Measurements from ENCODE around the gene RSU1.

Gene RSU1

DNA sequence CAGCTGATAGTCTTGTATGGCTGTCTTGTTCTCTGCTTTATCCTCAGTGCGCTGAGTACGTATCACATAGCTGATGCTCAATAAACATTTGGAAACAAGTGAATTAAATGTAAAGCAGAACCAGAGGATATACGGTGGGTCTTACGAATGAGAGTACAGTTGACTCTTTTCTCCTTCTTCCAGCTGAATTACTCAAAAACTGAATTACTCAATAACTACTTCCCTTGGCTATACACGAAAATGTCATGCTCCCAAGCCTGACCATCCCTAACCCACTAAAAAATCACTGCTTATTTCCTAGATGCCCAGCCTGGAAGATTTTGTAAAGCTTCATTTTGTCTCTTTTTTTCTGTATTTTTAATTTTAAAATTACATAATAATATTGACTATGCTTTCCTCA, 3.2 kb upstream of the RSU1 start:
- no peak for DNase-seq

DNA sequence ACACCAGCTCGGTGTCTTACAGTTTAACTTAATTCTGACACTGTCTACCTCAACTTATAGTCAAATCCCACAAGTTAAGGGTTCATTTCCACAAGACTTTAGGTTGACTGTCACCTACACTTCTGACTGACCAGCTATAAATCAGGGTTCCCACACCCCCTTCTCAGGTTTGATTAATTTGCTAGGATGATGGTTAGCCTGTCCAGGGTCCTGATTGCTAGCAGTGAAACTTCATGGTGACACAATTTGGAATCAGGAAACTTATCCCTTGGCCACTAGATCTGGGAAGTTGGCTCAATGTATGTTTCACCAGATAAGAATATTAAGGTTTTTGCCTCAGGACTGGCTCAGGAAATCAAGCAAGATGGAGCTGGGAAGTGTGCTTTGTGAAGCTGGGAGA, 2.8 kb upstream of the RSU1 start:
- DNase-seq: no peak

DNA sequence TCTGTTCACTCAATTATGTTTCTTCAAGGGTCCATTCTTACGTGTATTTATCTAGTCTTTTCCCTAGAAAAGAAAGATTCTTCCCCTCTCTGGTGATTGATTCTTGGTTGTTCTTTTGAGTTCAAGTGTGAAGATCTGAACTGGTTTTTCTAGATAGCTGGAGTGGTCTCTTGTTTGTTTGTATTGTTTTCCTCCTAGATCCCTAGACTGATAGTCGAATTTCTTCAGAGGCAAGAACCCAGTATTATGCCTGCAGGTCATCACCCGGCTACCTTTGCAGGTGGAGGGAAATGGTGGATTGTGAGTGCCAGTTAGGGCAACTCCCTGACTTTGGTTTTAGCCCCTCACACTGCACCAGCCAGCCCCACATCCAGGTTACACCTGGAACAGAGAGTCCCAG, 2.2 kb upstream of the RSU1 start:
- no peak for DNase-seq

DNA sequence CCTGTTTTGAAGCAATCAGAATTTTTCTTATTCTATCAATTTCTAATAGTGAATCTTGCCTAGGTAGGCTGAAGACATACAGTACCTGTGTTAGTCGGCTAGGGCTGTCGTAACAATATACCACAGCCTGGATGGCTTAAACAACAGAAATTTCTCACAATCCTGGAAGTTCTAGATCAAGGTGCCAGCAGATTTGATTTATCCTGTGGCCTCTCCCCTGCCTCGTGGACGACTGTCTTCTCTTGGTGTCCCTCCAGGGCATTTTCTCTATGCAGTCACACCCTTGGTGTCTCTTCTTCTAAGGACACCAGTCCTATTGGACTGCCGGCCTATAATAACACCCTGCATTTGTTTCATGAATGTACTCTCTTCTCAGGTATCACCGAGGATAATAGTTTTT, 1.8 kb upstream of the RSU1 start:
- DNase-seq: no peak

DNA sequence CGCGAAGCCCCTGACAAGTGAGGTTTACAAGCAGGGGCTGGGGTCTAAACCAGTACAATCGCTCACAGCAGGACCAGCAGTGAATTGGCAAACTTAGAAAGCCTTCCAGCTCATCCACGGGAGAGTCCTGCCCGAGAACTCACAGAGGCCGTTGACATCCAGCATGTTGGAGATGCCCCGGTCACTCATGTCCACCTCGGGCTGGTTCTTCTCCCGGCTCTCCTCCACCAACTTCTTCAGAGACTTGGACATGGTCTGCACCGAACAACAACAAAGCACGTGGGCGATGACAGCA, 447 bp downstream of the RSU1 start:
- DNase-seq: peak; percentile 3

DNA sequence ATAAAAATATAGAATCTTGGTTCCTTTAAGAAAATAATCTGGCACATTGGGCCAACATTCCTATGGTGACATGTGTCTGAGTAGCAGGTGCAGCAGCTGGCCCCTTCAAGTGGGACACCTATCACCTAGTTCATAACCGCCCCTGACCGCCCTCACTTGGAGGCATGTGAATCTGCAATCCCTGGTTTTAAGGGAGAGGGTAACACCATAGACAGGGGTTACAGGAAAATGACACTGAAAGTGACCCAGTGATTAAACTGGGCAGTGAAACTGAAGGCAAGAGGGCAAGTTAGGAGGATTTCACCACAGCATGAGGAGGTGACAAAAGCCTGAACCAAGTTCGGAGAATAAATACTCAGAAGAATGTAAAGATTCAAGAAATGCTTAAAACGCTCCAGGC, 1.1 kb downstream of the RSU1 start:
- no peak for DNase-seq

DNA sequence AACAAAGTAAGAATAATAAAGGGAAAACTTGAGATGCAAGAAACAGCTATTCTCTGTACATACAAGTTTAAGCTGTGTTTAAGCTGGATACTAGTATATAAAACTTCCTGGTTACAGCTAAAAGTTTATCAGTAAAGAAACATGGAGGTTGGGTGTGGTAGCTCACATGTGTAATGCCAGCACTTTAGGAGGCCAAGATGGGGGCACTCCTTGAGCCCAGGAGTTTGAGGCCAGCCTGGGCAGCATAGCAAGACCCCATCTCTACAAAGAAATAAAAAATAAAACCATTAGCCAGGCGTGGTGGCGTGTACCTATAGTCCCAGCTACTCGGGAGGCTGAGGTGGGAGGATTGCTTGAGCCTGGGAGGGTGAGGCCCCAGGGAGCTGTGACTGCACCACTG, 3.2 kb downstream of the RSU1 start:
- no peak for DNase-seq

DNA sequence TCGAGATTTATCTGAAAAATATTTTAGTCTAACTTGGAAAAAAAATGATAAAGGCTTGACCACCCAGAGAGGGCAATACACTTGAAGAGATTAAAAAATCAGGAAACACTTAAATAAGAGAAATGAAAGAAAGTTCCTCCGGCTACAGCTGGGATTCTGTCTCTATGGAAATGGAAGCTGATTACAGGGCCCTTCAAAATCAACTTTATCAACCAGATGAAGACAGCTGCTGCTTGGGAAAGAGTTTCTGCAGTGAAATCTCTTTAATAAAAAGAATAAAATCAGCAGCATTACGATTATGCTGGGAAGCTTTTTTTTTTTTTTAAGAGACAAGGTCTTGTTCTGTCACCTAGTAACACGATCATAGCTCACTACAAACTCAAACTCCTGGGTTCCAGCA, 4.5 kb downstream of the RSU1 start:
- DNase-seq: no peak

DNA sequence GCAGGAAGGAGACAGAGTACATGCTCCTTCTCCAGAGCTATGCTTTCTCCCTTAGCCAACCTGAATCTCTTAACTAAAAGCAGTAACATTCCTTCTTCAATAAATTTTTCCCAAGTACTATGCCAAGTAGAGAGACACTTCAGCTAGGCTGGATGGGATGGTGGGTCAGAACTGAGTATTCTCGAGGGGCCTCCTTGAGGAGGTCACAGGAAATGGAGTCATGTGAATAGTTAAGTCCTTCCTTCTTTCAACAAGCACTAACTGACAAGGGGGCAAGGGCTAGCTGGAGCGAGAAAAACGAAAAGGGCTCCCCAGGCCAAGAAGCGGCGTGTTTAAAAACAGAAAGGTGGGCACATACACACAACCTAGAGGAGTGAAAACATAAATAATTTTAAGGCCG, 5.5 kb downstream of the RSU1 start:
- DNase-seq: no peak

DNA sequence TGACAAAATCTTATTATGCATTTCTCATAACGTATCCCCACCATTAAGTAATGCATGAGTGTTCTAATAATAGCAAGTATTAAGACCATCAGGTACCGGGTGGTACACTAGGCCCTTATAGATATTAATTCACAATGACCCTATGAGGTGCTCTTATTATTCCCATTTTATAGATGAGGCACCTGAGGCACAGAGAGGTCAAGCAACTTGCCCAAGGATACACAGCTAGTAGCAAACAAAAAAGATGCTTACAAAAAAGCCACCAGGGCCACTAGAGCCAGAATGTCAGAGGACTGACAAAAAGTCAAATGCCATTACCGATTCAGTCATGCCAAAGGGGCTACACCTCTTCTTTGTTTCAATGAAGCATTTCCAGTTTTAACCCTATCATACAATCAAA, 5.9 kb downstream of the RSU1 start:
- DNase-seq: no peak

DNA sequence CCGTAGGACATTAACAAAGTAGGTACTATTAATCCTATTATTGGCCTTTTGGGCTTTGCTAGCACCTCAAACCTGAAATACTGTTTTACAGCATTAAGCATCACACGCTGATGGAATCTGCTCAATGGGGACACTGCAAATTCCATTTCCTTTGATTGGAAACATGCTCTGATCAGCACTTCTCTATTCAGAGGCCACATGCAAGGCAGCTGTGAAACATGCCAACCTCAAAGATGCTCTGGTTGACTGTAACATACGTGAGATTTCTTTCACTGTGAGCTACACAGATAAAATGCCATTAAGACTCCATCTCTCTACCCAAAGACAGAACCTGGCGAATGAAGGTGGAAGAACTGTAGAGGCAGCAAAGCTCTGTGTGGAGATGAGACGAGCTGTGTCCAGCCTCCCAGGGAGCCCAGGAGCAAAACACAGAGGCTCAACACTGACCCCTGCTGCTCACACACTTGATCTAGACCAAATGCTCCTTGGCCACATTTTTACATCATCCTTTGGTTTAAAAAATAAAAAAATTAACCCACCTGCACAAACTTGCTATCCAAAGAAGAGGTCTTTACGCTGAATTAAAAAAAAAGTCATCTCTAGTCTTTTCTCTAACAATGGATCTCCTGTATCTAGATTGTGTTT, 8.0 kb downstream of the RSU1 start:
- peak; percentile 25 for DNase-seq

DNA sequence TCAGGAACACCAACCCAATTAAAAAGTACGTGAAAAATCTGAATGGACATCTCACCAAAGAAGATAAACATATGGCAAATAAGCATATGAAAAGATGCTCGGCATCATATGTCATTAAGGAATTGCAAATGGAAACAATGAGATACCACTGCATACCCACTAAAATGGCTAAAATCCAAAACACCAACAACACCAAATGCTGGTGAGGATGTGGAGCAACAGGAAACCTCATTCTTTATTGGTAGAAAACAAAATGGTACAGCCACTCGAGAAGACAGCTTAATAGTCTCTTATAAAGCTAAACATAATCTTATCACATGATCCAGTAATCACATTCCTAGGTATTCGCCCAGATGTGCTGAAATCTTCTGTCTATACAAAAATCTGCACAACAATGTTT, 13.1 kb downstream of the RSU1 start:
- no peak for DNase-seq

DNA sequence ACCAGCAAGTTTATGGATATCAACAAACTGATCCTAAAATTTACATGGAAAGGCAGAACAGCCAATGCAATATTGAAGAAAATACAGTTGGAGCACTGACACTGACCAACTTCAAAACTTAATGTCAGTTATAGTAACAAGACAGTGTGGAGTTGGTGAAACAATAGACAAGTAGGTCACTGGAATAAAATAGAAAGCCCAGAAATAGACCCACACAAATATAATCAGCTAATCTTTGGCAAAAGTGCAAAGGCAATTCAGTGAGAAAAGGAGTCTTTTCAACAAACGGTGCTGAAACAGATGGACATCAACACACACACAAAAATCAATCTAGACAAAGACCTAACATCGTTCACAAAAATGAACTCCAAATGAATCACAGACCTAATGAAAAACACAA, 13.8 kb downstream of the RSU1 start:
- no peak for DNase-seq

DNA sequence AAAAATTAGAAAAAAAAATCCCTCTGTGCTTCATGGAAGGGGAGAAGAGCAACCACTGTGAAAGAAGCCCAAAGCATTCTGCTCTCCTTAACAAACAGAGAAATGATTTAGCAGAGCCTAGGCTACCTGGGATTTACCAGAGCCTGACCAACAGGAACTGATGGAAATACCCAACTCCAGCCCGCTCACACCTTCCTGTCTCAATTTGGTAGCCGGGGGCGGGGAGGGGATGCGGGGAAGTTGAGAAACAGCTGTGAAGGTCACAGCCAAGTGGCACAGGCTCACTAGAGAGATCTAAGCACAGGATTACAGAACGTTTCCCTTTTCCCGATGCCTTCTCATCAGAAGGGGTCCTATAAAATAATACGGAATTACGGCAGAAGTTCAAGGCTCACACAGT, 17.6 kb downstream of the RSU1 start:
- no peak for DNase-seq

DNA sequence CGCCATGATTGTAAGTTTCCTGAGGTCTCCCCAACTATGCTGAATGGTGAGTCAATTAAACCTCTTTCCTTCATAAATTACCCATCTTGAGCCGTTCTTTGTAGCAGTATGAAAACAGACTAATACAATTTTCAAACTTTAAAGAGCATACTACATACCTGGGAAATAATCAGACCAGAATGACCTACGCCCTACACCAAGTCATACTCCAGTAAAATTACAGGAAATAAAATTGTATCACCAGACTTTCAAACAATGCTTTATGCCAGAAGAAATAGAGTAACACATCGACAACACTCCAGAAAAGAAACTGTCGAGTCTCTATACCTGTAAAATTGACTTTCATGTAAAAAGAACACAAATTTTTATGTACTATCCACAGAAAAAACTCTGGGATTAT, 18.7 kb downstream of the RSU1 start:
- DNase-seq: no peak

DNA sequence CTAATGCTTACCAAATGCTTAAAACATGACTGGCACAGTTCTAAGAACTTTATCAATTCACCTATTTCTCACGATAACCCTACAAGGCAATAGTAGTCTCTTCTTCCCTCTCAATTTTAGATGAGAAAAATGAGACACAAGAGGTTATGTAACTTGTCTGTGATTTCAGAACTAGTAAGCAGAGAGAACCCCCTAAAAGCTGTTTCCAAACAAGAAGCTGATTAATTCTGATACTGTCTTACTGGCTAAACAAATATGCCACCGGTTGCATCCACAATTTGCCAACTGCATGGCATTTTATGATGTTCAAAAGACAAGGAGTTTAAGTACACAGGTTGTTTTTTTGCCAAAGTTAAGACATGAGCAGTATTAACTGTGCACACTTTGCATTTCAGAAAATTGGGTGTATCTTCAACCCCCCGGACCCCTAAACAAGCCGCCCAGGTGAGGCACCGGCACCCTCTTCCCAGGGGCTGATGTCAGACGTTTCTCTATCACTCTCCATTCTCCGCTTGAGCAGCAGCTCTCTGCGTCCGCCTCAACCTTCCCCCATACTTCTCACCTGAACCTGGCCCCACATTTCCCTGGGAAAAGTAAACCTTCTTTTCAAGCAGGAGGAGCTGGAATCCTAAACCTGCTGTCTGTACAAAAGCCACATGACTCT, 21.7 kb downstream of the RSU1 start:
- no peak for DNase-seq

DNA sequence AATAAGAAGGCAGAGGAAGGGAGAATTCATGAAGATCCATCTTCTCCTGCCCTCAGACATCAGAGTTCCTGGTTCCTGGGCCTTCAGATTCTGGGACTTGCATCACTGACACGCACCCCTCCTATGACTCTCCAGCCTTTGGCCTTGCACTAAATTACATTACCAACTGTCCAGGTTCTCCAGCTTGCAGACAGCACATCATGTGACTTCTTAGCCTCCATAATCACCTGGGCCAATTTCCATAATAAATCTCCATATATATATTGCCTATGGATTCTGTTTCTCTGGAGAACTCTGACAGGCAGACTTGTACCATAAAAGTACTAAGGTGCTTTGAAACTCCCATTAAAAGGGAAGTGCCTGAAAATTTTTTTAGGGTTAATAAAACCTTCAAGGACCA, 23.2 kb downstream of the RSU1 start:
- no peak for DNase-seq

DNA sequence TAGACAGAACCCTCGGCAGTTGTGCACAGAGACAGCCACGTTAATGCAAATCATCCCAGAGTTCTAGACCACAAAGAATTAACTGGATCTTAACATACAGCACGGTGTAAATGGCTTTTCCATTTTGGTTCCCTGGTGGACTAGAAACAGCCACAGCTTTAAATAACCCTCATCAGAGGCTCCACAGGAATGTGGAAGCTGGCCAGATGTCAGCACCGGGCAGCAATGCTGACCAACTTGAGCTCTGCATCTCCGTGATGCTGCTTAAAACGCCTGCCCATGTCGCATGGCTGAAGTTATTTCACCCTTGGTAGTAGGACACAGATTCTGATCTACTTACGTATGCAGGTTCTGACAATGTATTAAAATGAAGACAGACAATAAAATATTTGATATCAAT, 24.5 kb downstream of the RSU1 start:
- no peak for DNase-seq

DNA sequence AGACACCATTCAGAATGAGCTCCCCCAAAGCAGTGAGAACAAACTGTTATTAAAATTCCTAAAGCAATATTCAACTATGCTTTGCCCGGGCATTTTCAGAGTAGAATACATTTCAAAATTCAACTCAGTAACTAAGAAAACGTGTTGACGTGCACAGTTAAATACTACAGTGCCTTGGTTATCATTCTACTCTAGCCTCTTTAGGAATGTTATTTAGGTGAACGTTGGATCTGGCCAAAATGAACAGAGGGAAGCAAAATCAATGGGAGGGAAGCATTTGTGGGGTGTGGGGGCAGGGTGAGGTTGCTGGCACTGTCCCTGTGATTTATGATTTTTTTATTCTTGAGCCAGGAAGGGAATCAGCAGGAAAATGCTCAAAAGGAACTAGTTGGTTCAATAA, 27.5 kb downstream of the RSU1 start:
- DNase-seq: no peak

DNA sequence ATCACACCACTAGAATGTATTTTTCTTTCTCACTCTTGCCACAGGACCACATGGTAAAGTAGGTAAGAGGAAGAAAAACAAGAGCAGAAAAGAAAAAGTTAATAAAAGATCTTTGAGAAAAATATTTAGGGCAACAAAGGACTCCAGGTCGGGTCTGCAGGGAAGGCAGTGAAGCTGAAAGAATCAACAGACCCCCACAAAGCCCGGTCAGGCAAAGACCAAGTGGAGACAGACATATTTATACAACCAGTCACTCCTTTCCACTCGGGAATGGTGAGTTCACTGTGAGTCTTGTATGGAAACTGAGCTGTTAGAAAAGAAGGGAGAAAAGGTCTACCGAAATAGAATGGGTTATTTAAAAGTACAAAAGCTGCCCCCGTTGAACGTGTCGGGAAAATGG, 28.0 kb downstream of the RSU1 start:
- no peak for DNase-seq

DNA sequence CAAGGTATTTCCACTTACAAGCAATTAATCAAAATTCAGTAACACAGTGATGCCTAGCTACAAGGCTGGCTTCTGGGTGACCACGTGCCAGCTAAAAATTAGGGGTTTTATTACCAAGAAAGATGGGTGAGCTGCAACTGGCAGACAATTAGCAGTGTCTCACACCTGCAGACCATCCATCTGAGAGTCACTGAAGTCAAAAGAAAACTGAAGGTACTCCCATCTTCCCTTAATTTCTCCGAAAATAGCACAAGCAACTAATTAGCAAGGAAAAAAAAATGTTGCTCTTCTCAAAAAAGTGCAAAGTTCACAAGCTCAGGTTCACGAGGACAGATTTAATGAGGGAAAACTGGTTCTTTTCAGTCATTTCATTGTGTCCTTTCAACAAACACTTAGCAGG, 28.4 kb downstream of the RSU1 start:
- DNase-seq: no peak

DNA sequence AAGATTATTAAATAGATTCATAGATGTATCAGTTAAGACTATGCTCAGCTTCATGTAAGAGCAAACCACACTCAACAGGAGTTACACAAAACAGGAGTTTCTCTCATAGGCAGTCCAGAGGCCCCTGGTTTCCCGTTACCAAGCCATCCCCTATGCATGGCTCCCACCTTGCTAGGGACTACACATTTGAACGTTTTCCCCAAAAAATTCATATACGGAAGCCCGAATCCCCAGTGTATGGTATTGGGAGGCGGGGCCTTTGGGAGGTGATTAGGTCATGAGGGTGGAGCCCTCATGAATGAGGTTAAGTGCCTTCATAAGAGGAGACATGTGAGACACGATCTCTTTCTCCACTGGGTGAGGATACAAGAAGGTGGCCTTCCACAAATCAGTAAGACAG, 29.1 kb downstream of the RSU1 start:
- peak; percentile 25 for DNase-seq

DNA sequence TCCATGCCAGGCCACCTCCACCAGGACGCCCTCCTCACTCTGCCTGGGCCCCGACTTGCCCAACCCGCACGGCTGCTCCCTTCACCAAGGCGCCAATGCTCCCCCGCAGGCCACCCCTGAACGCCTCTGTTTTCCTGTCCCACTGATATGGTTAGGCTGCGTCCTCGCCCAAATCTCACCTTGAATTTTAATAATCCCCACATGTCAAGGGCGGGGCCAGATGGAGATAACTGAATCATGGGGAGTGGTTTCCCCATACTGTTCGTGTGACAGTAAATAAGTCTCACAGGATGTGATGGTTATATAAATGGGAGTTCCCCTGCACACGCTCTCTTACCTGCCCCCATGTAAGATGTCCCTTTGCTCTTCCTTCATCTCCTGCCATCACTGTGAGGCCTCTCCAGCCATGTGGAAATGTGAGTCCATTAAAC, 29.8 kb downstream of the RSU1 start:
- peak; percentile 82 for DNase-seq

DNA sequence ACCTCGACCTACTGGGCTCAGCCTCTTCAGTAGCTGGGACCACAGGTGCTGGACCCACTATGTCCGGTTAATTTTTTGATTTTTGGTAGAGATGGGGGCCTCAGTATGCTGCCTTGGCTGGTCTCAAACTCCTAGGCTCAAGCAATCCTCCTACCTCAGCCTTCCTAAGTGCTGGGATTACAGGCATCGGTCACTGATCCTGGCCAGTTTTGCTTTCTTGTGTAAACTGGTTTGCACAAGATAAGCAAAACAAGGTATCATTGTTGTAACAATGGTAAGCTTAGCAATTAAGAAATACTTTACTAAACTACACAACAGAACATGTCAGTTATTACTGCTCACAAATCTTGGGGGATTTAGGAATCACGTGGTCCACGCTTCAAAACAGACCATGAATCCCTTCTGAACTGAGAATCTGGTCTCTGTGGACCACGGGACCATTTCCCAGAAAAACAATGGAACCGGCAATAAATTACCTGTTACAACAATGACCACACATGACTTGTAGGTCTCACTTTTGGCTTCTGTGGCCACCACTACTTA, 36.8 kb downstream of the RSU1 start:
- no peak for DNase-seq

DNA sequence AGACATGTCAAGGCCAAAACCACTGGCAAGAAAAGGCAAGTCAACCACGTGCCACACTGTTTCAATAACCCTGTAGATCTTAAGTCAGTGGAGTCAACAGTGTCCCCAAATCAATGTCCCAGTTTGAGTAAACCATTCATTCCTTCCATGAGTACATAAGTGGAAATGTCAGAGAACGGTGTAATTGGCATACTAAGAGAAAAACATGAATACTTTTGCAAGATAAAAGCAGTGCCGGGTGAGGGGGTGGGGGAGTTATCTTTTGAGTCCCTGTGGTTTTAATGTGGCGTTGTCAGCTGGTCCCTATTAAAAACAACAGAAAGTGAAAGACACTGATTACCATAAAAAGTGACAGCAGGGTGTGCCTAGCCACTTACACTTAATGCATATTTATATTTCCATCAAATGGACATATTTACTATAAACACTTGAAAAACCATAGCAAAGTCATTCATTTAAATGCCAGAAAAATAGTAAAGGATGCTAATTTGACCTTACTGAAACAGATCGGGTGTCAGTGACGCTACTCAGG, 37.8 kb downstream of the RSU1 start:
- peak; percentile 56 for DNase-seq

Data from central memory CD4-positive, alpha-beta T cell (primary cell).